Activated naive CD4-positive, alpha-beta T cell treated with anti-CD3 and anti-CD28 coated beads, Interleukin-2, amount 10 ng/mL, durations not matched to agents 7 days and 5 days (primary cell): ENCODE data around the gene ZNF691.
"Not testable (repeated sequence)": the region's sequence is repeated elsewhere in the genome, so short reads cannot be mapped to it uniquely, and the experiment has no call there.

ENCODE experiments used
- CTCF ChIA-PET: fragments of 350-600 bp; sonication (Branson Sonifier 250); formaldehyde crosslinking; loops from one replicate; lab custom pipeline; 2021; ENCODE audit warnings: antibody characterized with exemption; lab: Charles Lee
- DNase-seq: peaks from one replicate; pipeline ENCODE4 v3.0.0-alpha.2; 2020
- H3K27ac Mint-ChIP-seq: one replicate; pipeline ENCODE4 v1.8.0; 2021; ENCODE audit warnings: mild to moderate bottlenecking, moderate library complexity, mixed read lengths
- H3K27me3 Mint-ChIP-seq: one replicate; pipeline ENCODE4 v1.8.0; 2021; ENCODE audit warnings: mild to moderate bottlenecking, mixed read lengths
- H3K36me3 Mint-ChIP-seq: one replicate; pipeline ENCODE4 v1.8.0; 2021; ENCODE audit warnings: mixed read lengths
- H3K4me1 Mint-ChIP-seq: one replicate; pipeline ENCODE4 v1.8.0; 2021; ENCODE audit warnings: mixed read lengths
- H3K4me3 Mint-ChIP-seq: one replicate; pipeline ENCODE4 v1.8.0; 2021; ENCODE audit warnings: mild to moderate bottlenecking, moderate library complexity, mixed read lengths
- H3K9me3 Mint-ChIP-seq: one replicate; pipeline ENCODE4 v1.8.0; 2021; ENCODE audit warnings: mixed read lengths

The ZNF691 gene

DNA sequence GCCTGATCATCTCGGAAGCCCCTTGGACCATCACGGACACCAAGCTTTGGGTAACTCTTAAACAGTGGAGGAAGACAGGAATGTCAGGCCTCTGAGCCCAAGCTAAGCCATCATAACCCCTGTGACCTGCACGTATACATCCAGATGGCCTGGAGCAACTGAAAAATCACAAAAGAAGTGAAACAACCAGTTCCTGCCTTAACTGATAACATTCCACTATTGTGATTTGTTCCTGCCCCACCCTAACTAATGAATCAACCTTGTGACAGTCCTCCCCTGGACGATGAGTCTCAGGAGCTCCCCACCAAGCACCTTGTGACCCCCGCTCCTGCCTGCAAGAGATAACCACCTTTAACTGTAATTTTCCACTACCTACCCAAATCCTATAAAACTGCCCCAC lies 13.0 kb downstream of the ZNF691 start:
- H3K4me1 Mint-ChIP-seq, H3K4me3 Mint-ChIP-seq, H3K36me3 Mint-ChIP-seq, H3K27ac Mint-ChIP-seq, DNase-seq, CTCF ChIA-PET: not testable (repeated sequence)
- H3K27me3 Mint-ChIP-seq, result peaks cover 17% of the 10 kb centered on the region
- peaks cover 18% of the 10 kb centered on the region for H3K9me3 Mint-ChIP-seq

DNA sequence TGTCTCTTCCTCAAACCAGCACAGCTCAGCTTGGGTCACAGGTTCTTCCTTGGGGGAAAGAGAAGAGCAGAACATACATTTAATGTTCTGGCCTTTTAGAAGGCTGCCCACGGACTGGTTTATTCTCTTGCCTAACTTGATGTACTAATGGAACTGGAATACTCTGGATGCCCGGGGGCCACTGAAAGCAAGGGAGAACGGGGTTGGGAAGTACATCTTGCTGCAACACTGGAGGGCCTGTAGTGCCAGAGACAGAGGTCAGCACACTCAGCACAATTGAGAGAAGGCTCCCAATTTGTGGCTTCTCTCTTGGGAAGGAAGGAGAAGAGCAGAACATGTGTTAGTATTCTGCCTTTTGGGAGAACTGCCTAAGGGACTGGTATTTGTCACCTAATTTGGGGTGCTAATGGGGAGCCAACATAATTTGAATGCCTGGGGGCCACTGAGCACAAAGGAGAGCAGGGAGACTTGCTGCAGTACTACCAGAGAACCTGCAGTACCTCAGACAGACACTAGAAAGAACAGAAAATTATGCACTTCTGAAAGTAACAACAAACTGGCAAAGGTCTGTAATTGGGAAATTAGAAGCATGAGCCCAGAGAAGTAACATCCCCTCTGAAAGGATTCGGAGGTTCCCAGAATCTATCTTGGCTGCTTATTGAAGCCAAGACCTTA lies 14.1 kb downstream of the ZNF691 start:
- Mint-ChIP-seq H3K4me1 (no peaks in the 10 kb centered on the region), H3K4me3 (no peak overlapping the region), H3K27me3 (peaks cover 19% of the 10 kb centered on the region), H3K9me3 (peaks cover 18% of the 10 kb centered on the region), H3K27ac (no peak overlapping the region), H3K36me3 (peaks cover 2% of the 10 kb centered on the region)
- DNase-seq, result no peak
- CTCF ChIA-PET, result no interaction called here

DNA sequence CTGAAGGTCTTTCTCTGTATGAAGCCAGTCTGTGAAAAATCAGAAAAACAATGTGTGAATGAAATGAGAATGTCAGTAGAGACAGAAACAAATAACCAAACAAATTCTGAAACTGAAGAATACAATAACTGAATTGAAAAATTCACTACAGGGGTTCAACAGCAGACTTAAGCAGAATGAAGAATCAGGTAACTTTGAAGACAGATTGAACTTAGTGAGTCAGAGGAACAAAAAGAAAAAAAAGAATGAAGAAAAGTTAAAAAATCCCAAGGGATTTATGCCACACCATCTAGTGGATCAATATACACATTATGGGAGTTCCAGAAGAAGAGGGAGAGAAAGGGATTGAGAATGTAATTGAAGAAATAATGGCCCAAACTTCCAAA lies 14.6 kb downstream of the ZNF691 start:
- H3K36me3 Mint-ChIP-seq, result peaks cover 2% of the 10 kb centered on the region
- no peaks in the 10 kb centered on the region for H3K4me1 Mint-ChIP-seq
- CTCF ChIA-PET, result interaction anchor here (1.2 kb wide), 1 partner anchor 213 kb away, joined by 4 read pairs; no protein-coding TSS in a partner anchor
- no peak overlapping the region for H3K27ac Mint-ChIP-seq
- H3K9me3 Mint-ChIP-seq, result peaks cover 18% of the 10 kb centered on the region
- no peak for DNase-seq
- H3K27me3 Mint-ChIP-seq, result peaks cover 19% of the 10 kb centered on the region
- H3K4me3 Mint-ChIP-seq, result no peak overlapping the region

DNA sequence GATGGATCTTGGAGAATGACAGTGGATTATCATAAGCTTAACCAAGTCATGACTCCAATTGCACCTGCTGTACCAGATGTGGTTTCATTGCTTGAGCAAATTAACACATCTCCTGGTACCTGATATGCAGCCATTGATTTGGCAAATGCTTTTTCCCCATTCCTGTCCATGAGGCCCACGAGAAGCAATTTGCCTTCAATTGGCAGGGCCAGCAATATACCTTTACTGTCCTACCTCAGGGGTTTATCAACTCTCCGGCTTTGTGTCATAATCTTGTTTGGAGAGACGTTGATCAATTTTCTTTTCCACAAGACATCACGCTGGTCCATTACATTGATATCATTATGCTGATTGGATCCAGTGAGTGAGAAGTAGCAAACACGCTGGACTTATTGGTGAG lies 20.1 kb downstream of the ZNF691 start:
- Mint-ChIP-seq H3K27ac (no peak overlapping the region), H3K27me3 (peaks cover 3% of the 10 kb centered on the region), H3K4me1 (no peaks in the 10 kb centered on the region), H3K4me3 (no peak overlapping the region), H3K36me3 (no peaks in the 10 kb centered on the region), H3K9me3 (peaks cover 3% of the 10 kb centered on the region)
- CTCF ChIA-PET, result no interaction called here
- DNase-seq, result no peak

DNA sequence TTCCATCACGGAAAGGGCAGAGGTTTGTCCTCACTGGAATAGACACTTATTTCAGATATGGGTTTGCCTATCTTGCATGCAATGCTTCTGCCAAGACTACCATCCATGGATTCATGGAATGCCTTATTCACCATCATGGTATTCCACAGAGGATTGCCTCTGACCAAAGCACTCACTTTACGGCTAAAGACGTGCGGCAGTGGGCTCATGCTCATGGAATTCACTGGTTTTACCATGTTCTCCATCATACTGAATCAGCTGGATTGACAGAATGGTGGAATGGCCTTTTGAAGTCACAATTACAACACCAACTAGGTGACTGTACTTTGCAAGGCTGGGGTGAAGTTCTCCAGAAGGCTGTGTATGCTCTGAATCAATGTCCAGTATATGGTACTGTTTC lies 22.1 kb downstream of the ZNF691 start:
- H3K27me3 Mint-ChIP-seq, DNase-seq, H3K27ac Mint-ChIP-seq, H3K9me3 Mint-ChIP-seq, H3K4me1 Mint-ChIP-seq, H3K4me3 Mint-ChIP-seq, CTCF ChIA-PET, H3K36me3 Mint-ChIP-seq: not testable (repeated sequence)

DNA sequence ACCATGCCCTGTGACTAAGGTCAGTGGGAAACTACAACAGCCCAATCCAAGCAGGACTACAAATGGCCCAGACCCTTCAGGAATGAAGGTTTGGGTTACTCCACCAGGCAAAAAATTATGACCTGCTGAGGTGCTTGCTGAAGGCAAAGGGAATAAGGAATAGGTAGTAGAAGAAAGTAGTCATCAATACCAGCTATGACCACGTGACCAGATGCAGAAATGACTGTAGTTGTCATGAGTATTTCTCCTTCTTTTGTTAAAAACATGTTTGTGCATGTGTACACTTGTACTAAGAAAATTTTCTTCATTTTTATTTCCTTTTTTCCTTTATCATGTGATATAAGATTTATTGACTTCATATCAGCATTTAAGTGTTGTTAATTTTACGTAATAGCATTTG lies 22.8 kb downstream of the ZNF691 start:
- not testable (repeated sequence) for H3K4me3 Mint-ChIP-seq

DNA sequence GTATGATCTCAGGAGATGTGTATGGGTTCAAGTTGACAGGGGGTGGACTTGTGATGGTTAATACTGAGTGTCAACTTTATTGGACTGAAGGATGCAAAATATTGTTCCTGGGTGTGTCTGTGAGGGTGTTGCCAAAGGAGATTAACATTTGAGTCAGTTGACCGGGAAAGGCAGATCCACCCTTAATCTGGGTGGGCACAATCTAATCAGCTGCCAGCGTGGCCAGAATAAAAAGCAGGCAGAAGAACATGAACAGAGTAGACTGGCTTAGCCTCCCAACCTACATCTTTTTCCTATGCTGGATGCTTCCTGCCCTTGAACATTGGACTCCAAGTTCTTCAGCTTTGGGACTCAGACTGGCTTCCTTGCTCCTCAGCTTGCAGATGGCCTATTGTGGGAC lies 23.3 kb downstream of the ZNF691 start:
- H3K4me3 Mint-ChIP-seq, H3K27ac Mint-ChIP-seq, H3K36me3 Mint-ChIP-seq, CTCF ChIA-PET, H3K4me1 Mint-ChIP-seq, DNase-seq, H3K27me3 Mint-ChIP-seq, H3K9me3 Mint-ChIP-seq: not testable (repeated sequence)

More for the DNA sequence above, 22.8 kb downstream of the ZNF691 start:
- H3K27ac Mint-ChIP-seq, DNase-seq, H3K36me3 Mint-ChIP-seq, CTCF ChIA-PET, H3K9me3 Mint-ChIP-seq, H3K27me3 Mint-ChIP-seq, H3K4me1 Mint-ChIP-seq: not testable (repeated sequence)

DNA sequence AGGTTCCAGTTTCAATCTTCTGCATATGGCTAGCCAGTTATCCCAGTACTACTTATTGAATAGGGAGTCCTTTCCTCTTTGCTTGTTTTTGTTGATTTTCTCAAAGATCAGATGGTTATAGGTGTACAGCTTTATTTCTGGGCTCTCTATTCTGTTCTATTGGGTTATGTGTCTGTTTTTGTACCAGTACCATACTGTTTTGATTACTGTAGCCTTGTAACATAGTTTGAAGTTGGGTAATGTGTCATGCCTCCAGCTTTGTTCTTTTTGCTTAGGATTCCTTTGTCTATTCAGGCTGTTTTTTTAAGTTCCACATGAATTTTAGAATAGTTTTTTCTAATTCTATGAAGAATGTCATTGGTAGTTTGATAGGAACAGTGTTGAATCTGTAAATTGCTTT lies 26.7 kb downstream of the ZNF691 start:
- H3K27me3 Mint-ChIP-seq, H3K27ac Mint-ChIP-seq, H3K9me3 Mint-ChIP-seq, DNase-seq, CTCF ChIA-PET, H3K36me3 Mint-ChIP-seq, H3K4me3 Mint-ChIP-seq, H3K4me1 Mint-ChIP-seq: not testable (repeated sequence)

DNA sequence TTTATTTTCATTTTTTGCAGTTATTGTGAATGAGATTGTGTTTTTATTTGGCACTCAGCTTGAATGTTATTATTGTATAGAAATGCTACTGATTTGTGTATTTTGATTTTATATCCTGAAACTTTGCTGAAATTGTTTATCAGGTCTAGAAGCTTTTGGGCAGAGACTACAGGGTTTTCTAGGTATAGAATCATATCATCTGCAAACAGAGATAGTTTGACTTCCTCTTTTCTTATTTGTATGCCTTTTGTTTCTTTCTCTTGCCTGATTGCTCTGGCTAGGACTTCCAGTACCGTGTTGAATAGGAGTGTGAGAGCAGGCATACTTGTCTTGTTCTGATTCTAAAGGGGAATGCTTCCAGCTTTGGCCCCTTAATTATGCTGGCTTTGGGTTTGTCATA lies 27.3 kb downstream of the ZNF691 start:
- no peak overlapping the region for H3K4me3 Mint-ChIP-seq
- CTCF ChIA-PET, result interaction anchor here (1.2 kb wide), 1 partner anchor 27 kb away, joined by 3 read pairs; the partner anchor contains the start of gene ZNF691

DNA sequence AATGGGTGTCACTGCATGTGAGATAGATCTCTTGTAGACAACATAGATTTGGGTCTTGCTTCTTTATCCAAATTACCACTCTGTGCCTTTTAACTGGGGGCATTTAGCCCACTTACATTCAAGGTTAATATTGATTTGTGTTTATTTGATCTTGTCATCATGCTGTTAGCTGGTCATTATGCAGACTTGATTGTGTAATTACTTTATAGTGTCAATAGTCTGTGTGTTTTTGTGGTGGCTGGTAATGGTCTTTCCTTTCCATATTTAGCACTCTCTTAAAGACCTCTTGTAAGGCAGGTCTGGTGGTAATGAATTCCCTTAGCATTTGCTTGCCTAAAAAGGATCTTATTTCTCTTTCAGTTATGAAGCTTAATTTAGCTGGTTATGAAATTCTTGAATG lies 29.6 kb downstream of the ZNF691 start:
- CTCF ChIA-PET, result no interaction called here
- Mint-ChIP-seq H3K4me3 (no peak overlapping the region), H3K27ac (no peak overlapping the region), H3K27me3 (peaks cover 19% of the 10 kb centered on the region), H3K36me3 (no peaks in the 10 kb centered on the region), H3K9me3 (peaks cover 2% of the 10 kb centered on the region), H3K4me1 (peaks cover 2% of the 10 kb centered on the region)
- no peak for DNase-seq

More for the DNA sequence above, 27.3 kb downstream of the ZNF691 start:
- DNase-seq, result no peak
- Mint-ChIP-seq H3K9me3 (peaks cover 2% of the 10 kb centered on the region), H3K27me3 (peaks cover 8% of the 10 kb centered on the region), H3K4me1 (peaks cover 2% of the 10 kb centered on the region), H3K36me3 (no peaks in the 10 kb centered on the region), H3K27ac (no peak overlapping the region)

DNA sequence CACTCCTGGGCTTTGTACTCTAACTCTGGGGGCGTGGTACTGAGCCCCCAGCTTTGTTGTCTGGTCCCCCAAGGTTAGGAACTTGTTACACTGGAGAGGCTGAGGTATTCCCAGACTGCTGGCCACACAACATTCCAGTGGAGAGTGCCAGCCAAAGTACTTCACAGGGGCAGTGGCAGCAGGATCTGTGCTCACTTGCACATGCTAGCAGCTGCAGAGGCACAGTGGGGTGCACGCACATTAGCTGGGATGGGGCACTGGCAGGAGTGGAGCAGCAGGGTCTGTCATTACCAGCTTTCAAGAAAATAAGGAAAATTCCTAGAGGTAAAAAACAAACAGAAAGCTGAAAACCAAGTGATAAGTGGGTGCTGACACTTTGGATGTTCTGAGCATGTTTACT lies 31.0 kb downstream of the ZNF691 start:
- Mint-ChIP-seq H3K9me3 (peaks cover 2% of the 10 kb centered on the region), H3K36me3 (no peaks in the 10 kb centered on the region), H3K4me1 (peaks cover 2% of the 10 kb centered on the region), H3K27me3 (peaks cover 22% of the 10 kb centered on the region), H3K27ac (no peak overlapping the region), H3K4me3 (no peak overlapping the region)
- CTCF ChIA-PET, result interaction anchor here (0.7 kb wide), 1 partner anchor 195 kb away, joined by 3 read pairs; no protein-coding TSS in a partner anchor
- DNase-seq, result no peak

DNA sequence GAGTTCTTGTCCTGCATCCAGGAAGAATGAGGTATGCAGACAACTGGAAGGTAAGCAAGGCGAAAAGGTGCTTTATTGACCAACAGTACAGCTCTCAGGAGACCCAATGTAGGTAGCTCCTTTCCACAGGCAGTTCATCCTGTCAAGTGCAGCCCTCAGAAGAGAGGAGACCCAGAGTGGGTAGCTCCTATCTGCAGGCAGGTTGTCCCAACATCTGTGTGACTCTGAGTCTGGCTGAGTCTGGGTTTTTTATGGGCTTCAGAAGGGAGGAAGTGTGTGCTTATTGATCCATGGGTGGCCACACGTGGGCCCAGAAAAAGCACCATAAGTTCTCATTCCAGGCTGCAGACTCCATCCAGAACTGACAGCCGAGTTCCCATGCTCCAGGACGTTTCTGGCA lies 34.0 kb downstream of the ZNF691 start:
- Mint-ChIP-seq H3K27ac (no peak overlapping the region), H3K27me3 (peaks cover 23% of the 10 kb centered on the region), H3K4me3 (no peak overlapping the region), H3K36me3 (no peaks in the 10 kb centered on the region), H3K4me1 (no peaks in the 10 kb centered on the region), H3K9me3 (no peaks in the 10 kb centered on the region)
- no peak for DNase-seq
- CTCF ChIA-PET, result no interaction called here

DNA sequence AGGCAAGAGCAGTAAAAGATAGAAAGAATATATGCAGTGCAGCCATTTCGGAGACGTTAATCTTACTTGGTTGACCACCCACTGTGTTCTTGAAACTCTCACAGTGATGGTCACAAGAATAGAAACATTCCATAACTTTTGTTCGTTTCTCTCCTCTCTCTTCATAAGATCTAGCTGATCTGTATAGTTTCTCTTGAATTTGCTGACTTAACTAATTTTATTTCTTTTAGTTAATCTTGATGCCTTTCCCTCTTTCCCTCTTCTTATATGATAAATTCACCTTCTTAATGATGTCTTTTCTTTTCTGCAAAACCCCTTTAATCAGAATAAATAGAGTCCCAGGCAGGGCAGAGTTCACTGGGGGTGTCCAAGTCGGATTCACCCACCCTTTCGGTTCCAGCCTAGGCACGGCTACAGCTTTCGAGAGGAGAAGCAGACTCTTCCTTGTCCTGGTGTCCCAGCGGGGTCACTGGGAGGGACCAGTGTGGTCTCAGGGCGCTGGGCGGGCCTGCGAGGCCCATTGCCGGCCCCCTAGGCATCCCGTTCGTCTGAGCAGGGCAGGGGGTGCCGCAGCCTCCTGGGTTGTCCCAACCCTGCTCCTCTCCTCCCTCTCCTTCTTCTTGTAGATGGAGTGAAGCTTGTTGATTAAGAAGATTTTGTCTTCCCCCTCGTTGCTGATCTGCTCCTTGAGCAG lies 39.8 kb downstream of the ZNF691 start:
- H3K9me3 Mint-ChIP-seq, result no peaks in the 10 kb centered on the region
- H3K27ac Mint-ChIP-seq, result no peak overlapping the region
- H3K36me3 Mint-ChIP-seq, result no peaks in the 10 kb centered on the region
- CTCF ChIA-PET, result no interaction called here
- no peak for DNase-seq
- H3K4me1 Mint-ChIP-seq, result no peaks in the 10 kb centered on the region
- H3K27me3 Mint-ChIP-seq, result peaks cover 8% of the 10 kb centered on the region
- H3K4me3 Mint-ChIP-seq, result no peak overlapping the region

DNA sequence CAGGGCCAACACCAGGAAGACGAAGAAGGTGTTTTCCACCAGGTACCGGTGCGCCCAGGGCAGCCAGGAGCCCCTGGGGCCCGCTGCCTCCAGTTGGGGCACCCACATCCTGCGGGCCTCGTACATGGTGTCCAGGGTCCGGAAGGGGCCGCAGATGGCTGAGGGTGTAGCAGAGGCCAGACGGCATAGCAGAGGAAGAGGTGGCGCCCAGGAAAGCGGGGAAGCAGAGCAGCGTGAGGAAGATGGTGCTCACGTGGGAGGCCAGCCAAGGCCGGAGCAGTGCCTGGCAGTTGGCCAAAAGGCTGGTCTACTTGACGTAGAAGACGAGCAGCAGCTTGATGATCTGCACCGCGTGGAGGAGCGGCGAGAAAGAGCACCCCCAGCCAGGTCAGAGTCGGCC lies 40.4 kb downstream of the ZNF691 start:
- Mint-ChIP-seq H3K36me3 (no peaks in the 10 kb centered on the region), H3K9me3 (no peaks in the 10 kb centered on the region), H3K27me3 (peaks cover 8% of the 10 kb centered on the region), H3K27ac (no peak overlapping the region), H3K4me3 (no peak overlapping the region), H3K4me1 (no peaks in the 10 kb centered on the region)
- CTCF ChIA-PET, result no interaction called here
- DNase-seq, result no peak

DNA sequence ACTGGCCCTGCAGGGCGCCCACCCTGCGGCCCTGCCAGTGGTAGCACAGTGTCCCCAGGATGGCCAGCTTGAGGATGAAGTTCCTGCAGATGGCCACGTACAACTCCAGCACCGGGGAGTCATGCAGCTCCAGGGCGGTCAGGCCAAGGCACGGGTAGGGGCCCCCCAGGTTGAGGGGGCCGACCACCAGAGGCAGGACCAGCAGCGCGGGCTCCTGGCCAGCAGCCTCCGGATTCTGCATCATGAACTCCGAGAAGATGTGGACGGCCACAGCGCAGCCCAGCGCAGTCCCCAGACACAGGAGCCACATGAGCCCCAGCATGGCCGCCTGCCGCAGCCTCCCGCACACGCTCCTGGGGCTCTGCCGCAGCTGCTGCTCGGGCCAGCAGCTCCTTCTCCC lies 41.0 kb downstream of the ZNF691 start:
- no peaks in the 10 kb centered on the region for H3K4me1 Mint-ChIP-seq
- no peaks in the 10 kb centered on the region for H3K9me3 Mint-ChIP-seq
- H3K27me3 Mint-ChIP-seq, result peaks cover 6% of the 10 kb centered on the region
- no peak overlapping the region for H3K27ac Mint-ChIP-seq
- no peak for DNase-seq
- no peaks in the 10 kb centered on the region for H3K36me3 Mint-ChIP-seq
- CTCF ChIA-PET, result no interaction called here
- no peak overlapping the region for H3K4me3 Mint-ChIP-seq
